ENCODE data around the gene AOAH. TPM values are rescaled to one million over a fixed set of nuclear protein-coding genes. Genes with fewer than 3 reads are reported as not detected.

Gene AOAH
- total and polyA plus RNA-seq, 9 of the 15 experiments (the other 6 are each of a cell fraction or from before 2014, with no cell fraction given) = not detected

- Histone ChIP-seq H2AFZ (ENCODE audit: low read depth, low read length) (no peak overlapping the region), H3K9me1 (ENCODE audit: control insufficient read depth, insufficient read depth, low read length) (no peaks in the 10 kb centered on the region), H3K4me1 (replicated peaks in 1 of 2; ENCODE audit: control insufficient read depth in 2 of 2, insufficient read depth in 2 of 2, low read length in 2 of 2) (no peaks in the 10 kb centered on the region), H3K4me2 (ENCODE audit: insufficient read depth, low read length) (no peak overlapping the region), H3K27ac (ENCODE audit: extremely low read depth, low read depth, low read length) (no peak overlapping the region), H3K9me3 (replicated peaks; ENCODE audit: control insufficient read depth, insufficient read depth, low read depth, low read length) (no peaks in the 10 kb centered on the region), H3K36me3 (ENCODE audit: control insufficient read depth, insufficient read depth, low read length) (no peaks in the 10 kb centered on the region), H3K79me2 (ENCODE audit: control insufficient read depth, insufficient read depth, low read length) (no peaks in the 10 kb centered on the region), H4K20me1 (replicated peaks; ENCODE audit: control insufficient read depth, insufficient read depth, low read length) (no peaks in the 10 kb centered on the region), H3K9ac (ENCODE audit: insufficient read depth in 1 of 2, low read depth in 2 of 2, low read length in 2 of 2) (no peak overlapping the region), H3K27me3 (ENCODE audit: control insufficient read depth in 2 of 2, insufficient read depth in 2 of 2, low read length in 2 of 2) (no peaks in the 10 kb centered on the region; a peak in 2 of 5 replicates), H3K4me3 (no peak overlapping the region)
- CTCF ChIA-PET (ENCODE audit: low intra/inter-chr PET ratio) = no interaction called here
- ATAC-seq (no peak), DNase-seq (ENCODE audit: extremely low read depth in 1 of 4, low spot score in 3 of 4) (no peak), FAIRE-seq (no peak)
- intact Hi-C loops (cut with micrococcal nuclease) = no loop called here
- POLR2A ChIA-PET = no interaction called here
- TF ChIP-seq, protein P1, sequence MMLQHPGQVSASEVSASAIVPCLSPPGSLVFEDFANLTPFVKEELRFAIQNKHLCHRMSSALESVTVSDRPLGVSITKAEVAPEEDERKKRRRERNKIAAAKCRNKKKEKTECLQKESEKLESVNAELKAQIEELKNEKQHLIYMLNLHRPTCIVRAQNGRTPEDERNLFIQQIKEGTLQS (IDR thresholded peaks at IDR 0.05) = peak; percentile 43
- TF ChIP-seq, protein P1 (CRISPR knock-in tag; conservative IDR thresholded peaks at IDR 0.05) = no peak
- TF ChIP-seq MLLT1 (IDR thresholded peaks at IDR 0.05) = no peak
- BruUV-seq (replicated peaks) = no TSS peak
- 0% methylated on average over 2 of the region's 2 CpGs for WGBS (ENCODE audit: insufficient coverage, low coverage, missing lambda C conversion rate)
- in situ Hi-C loops (cut with MboI) = no loop called here
These were observed 5.8 kb upstream of the AOAH start for GRCh38 chr7:36730046-36730445.

DNA sequence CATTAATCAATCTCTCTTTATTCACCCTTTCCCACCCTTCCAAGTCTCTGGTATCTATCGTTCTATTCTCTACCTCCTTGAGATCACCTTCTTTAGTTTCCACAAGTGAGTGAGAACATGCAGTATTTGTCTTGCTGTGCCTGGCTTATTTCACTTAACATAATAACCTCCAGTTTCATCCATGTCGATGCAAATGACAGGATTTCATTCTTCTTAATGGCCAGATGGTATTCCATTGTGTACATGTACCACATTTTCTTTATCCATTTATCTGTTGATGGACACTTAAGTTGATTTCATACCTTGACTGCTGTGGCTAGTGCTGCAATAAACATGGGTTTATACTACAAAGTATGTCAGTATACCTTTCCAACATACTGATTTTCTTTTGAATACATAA lies 3.8 kb upstream of the AOAH start:
- H3K4me1 ChIP-seq (replicated peaks in 1 of 2; ENCODE audit: control insufficient read depth in 2 of 2, insufficient read depth in 2 of 2, low read length in 2 of 2) = no peaks in the 10 kb centered on the region
- H3K9ac ChIP-seq (ENCODE audit: insufficient read depth in 1 of 2, low read depth in 2 of 2, low read length in 2 of 2) = no peak overlapping the region
- H3K9me3 ChIP-seq (replicated peaks; ENCODE audit: control insufficient read depth, insufficient read depth, low read depth, low read length) = no peaks in the 10 kb centered on the region
- no peak overlapping the region for H3K27ac ChIP-seq (ENCODE audit: extremely low read depth, low read depth, low read length)
- no peak overlapping the region for H3K4me2 ChIP-seq (ENCODE audit: insufficient read depth, low read length)
- no peak for FAIRE-seq
- H3K4me3 ChIP-seq = no peak overlapping the region
- H3K27me3 ChIP-seq (ENCODE audit: control insufficient read depth in 2 of 2, insufficient read depth in 2 of 2, low read length in 2 of 2) = peaks cover 0 to 5% of the 10 kb centered on the region in 2 experiments; a peak in 3 of 5 replicates
- no peak for DNase-seq (ENCODE audit: extremely low read depth in 1 of 4, low spot score in 3 of 4)
- BruUV-seq (replicated peaks) = no TSS peak
- H4K20me1 ChIP-seq (replicated peaks; ENCODE audit: control insufficient read depth, insufficient read depth, low read length) = no peaks in the 10 kb centered on the region
- no peaks in the 10 kb centered on the region for H3K9me1 ChIP-seq (ENCODE audit: control insufficient read depth, insufficient read depth, low read length)
- no peak overlapping the region for H2AFZ ChIP-seq (ENCODE audit: low read depth, low read length)
- no peak for ATAC-seq
- WGBS (ENCODE audit: insufficient coverage, low coverage, missing lambda C conversion rate) = 0% methylated on average over 2 of the region's 2 CpGs
- CTCF ChIA-PET (ENCODE audit: low intra/inter-chr PET ratio) = no interaction called here
- no peaks in the 10 kb centered on the region for H3K36me3 ChIP-seq (ENCODE audit: control insufficient read depth, insufficient read depth, low read length)
- POLR2A ChIA-PET = no interaction called here
- intact Hi-C loops (cut with micrococcal nuclease) (no loop called here), in situ Hi-C loops (cut with MboI) (no loop called here)
- H3K79me2 ChIP-seq (ENCODE audit: control insufficient read depth, insufficient read depth, low read length) = no peaks in the 10 kb centered on the region
- TF ChIP-seq ZNF23 (CRISPR knock-in tag; IDR thresholded peaks at IDR 0.05) (no peak), E2F1 (CRISPR knock-in tag; IDR thresholded peaks at IDR 0.05) (no peak), TCF3 (CRISPR knock-in tag; IDR thresholded peaks at IDR 0.05) (no peak)
- TF ChIP-seq, protein P2, sequence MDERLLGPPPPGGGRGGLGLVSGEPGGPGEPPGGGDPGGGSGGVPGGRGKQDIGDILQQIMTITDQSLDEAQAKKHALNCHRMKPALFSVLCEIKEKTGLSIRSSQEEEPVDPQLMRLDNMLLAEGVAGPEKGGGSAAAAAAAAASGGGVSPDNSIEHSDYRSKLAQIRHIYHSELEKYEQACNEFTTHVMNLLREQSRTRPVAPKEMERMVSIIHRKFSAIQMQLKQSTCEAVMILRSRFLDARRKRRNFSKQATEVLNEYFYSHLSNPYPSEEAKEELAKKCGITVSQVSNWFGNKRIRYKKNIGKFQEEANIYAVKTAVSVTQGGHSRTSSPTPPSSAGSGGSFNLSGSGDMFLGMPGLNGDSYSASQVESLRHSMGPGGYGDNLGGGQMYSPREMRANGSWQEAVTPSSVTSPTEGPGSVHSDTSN (CRISPR knock-in tag; IDR thresholded peaks at IDR 0.05; ENCODE audit: low read depth) = no peak
- TF ChIP-seq, protein P2 (tag; conservative IDR thresholded peaks at IDR 0.05; ENCODE audit: low read depth) = no peak
